Upper lobe of right lung (tissue), 1 donor: ENCODE measurements around the gene SLC9A5. TPM values are rescaled to one million over a fixed set of nuclear protein-coding genes. Genes with fewer than 3 reads are reported as not detected.

Experiments used
- ATAC-seq: fragments of 200-7000 bp; cut with Tn5 transposase; one replicate; pipeline ENCODE4 v1.9.1; 2020; ENCODE audit warnings: mild to moderate bottlenecking, moderate library complexity
- DNase-seq: peaks from one replicate; pipeline ENCODE4 v3.0.0-alpha.2; 2020
- H3K27ac ChIP-seq: fragments of 200-600 bp; one replicate; pipeline ENCODE4 v1.8.0; 2022
- H3K27me3 ChIP-seq: fragments of 200-600 bp; one replicate; pipeline ENCODE4 v1.8.0; 2022; ENCODE audit warnings: mild to moderate bottlenecking
- H3K36me3 ChIP-seq: fragments of 200-600 bp; one replicate; pipeline ENCODE4 v1.8.0; 2022
- H3K4me1 ChIP-seq: fragments of 200-600 bp; one replicate; pipeline ENCODE4 v1.8.0; 2022
- H3K4me3 ChIP-seq: fragments of 200-600 bp; one replicate; pipeline ENCODE4 v1.8.0; 2022; ENCODE audit warnings: mild to moderate bottlenecking
- H3K9me3 ChIP-seq: fragments of 200-600 bp; one replicate; pipeline ENCODE4 v1.8.0; 2022
- CTCF ChIP-seq: fragments of 200-600 bp; IDR thresholded peaks from one replicate; pipeline ENCODE4 v1.8.0; 2022; ENCODE audit warnings: antibody characterized with exemption
- intact Hi-C: fragments of 100-400 bp; cut with DNase I; formaldehyde crosslinking; loops from one replicate; pipeline ENCODE4 v1.11.0; 2022
- total RNA-seq: library from RNA; stranded (reverse); fragmentation: NEBNext Ultra II Directional; extraction: Animal tissue kit (Norgen Biotek cat#: 25700); gene quantifications from one replicate; pipeline ENCODE4 v1.2.1, GENCODE V29; 2021
- donor health status: DM: no; HTN: yes; CAD: no; lungs with severe emphysema.

The SLC9A5 gene
- total RNA-seq, 1 donor from 2014 or later = 2.4 TPM

DNA sequence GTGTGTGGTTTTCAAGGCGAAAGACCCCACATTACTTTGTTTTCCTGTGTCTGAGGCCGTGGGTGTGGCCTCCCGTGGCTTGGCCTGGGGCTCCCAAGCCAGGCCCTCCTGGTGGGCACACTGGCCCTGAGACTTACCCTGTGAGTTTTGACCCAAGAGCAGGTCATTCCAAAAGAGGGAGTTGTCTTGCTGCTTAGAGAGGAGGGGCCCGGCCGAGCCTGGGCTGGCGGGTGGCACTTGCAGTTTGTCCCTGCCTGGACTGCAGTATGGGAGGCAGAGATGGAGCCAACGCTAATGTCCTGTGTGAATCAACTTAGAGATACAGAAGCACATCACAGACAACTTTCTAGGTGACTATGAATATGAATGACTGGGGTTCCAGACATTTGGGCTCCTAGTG is 53.3 kb downstream of the SLC9A5 start:
- DNase-seq (no peak), ATAC-seq (no peak)
- Histone ChIP-seq H3K27me3 (no peaks in the 10 kb centered on the region), H3K9me3 (no peaks in the 10 kb centered on the region), H3K4me3 (no peak overlapping the region), H3K27ac (no peak overlapping the region), H3K4me1 (no peaks in the 10 kb centered on the region), H3K36me3 (no peaks in the 10 kb centered on the region)
- intact Hi-C loops = no loop called here
- TF ChIP-seq CTCF = no peak

GRCh38 chr16:67302970-67303369 is 54.2 kb downstream of the SLC9A5 start:
- DNase-seq = no peak
- intact Hi-C loops = no loop called here
- no peak overlapping the region for H3K4me3 ChIP-seq

DNA sequence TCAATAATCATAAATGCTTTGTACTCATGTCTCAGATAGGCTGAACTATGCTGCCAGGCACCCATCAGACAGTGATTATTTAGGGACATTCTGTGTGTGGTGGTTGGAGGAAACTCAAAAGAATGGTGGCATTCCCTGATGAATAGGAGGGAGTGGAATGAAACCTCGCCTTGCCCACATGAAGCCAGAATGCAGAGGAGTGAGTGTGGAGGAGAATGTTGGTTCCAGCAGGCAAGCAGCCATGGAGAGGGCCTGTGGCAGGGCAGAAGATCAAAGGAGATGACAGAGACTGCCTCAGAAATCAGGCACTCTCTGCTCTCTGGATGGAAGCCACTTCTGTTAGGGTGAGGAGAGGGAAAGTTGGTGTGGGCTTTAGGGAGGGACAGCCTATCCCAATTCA is 55.2 kb downstream of the SLC9A5 start:
- Histone ChIP-seq H3K36me3 (no peaks in the 10 kb centered on the region), H3K4me1 (no peaks in the 10 kb centered on the region), H3K9me3 (no peaks in the 10 kb centered on the region), H3K27ac (no peak overlapping the region), H3K4me3 (no peak overlapping the region), H3K27me3 (no peaks in the 10 kb centered on the region)
- DNase-seq = no peak
- intact Hi-C loops = no loop called here
- no peak for TF ChIP-seq CTCF
- no peak for ATAC-seq

More at GRCh38 chr16:67302970-67303369, 54.2 kb downstream of the SLC9A5 start:
- no peaks in the 10 kb centered on the region for H3K36me3 ChIP-seq
- H3K27ac ChIP-seq = no peak overlapping the region
- H3K27me3 ChIP-seq = no peaks in the 10 kb centered on the region
- no peak for ATAC-seq
- TF ChIP-seq CTCF = no peak
- H3K4me1 ChIP-seq = no peaks in the 10 kb centered on the region
- no peaks in the 10 kb centered on the region for H3K9me3 ChIP-seq

DNA sequence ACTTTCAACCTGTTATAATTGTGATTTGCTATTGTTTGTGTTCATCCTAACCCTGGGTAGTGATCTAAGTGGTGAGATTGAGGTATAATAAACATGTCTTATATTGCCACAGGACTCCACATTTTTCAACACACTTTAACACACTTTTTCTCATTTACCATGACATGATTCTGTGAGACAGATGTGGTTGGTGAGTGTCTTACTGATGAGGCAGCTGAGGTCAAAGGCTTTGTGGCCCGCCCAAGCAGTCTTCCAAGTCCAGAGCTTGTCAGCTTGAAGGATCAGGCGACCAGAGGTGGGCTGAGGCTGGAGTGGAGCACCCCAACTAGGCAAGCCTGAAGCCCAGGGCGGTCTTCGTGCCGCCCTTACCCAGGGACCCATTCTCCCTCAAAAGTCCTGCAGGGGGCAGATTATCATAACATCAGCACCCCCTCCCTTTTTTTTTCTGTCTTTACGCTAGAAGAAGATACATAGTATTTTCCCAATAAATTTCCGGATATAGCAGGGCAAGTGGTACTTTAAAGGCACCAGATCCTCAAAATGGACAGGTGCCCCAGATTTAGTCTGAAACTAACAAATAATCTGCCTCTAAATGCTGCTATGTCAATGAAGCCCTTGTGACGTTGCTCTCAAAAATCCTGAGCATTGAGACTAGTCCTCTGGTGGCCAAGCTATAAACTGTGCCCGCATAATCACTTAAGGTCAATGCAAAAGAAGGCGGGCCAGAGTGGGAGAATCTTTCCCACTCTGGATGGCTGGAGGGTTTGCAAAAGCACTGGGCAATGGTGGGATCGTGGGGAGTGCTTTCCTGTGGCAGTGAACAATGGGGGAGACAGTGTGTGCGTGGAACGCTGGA is 56.7 kb downstream of the SLC9A5 start:
- Histone ChIP-seq H3K27ac (no peak overlapping the region), H3K36me3 (no peaks in the 10 kb centered on the region), H3K9me3 (no peaks in the 10 kb centered on the region), H3K27me3 (no peaks in the 10 kb centered on the region), H3K4me1 (no peaks in the 10 kb centered on the region), H3K4me3 (no peak overlapping the region)
- no peak for DNase-seq
- intact Hi-C loops = no loop called here
- TF ChIP-seq CTCF = no peak
- ATAC-seq = no peak

- H3K27me3 ChIP-seq = no peaks in the 10 kb centered on the region
- intact Hi-C loops = no loop called here
- no peak for TF ChIP-seq CTCF
- DNase-seq = no peak
- H3K36me3 ChIP-seq = no peaks in the 10 kb centered on the region
- no peak overlapping the region for H3K4me3 ChIP-seq
- H3K27ac ChIP-seq = no peak overlapping the region
- no peaks in the 10 kb centered on the region for H3K9me3 ChIP-seq
- ATAC-seq = no peak
- H3K4me1 ChIP-seq = peaks cover 9% of the 10 kb centered on the region
Measured at GRCh38 chr16:67310561-67310960, 61.8 kb downstream of the SLC9A5 start.
